ENCODE measurements around the gene EFNA1.

DNA sequence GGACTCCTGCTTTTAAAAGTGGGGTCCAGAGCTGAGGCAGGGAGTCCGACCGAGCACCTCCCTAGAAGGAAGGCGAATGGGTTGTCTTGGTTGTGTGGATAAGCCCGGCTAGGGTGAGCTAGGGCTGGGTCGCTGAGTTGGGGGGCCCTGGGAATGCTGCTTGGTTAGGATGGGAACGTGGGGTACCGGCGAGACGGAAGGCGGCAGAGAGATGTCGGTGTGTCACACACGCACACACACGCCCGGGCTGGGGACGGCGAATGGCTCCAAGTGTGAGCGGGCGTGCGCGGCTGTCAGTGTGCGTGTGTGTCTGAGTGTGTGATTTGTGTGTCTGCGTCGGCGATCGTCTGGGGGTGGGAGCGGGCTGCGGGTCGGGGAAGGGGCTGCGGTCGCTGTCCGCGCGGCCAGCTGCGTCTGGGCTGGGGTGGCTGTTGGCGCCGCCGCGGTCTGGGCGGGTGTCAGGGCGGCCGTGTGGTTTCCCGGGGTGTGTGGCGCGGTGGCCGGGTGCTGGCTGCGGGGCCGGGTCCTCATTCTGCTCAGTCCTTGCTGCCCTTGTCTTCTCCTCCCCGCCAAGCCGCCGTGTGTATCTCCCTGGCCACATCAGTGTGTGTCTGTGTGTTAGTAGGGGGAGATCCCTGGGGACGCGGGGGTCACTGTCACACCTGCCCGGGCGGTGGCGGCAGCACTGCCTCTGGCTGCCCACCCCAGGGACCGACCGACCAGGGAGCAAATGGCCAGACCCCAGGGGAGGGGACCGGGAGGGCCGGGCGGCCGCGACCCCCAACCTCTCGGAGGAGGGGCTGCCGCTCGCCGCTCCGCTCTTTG, 48.0 kb upstream of the EFNA1 start:
- TF ChIP-seq, protein P1, sequence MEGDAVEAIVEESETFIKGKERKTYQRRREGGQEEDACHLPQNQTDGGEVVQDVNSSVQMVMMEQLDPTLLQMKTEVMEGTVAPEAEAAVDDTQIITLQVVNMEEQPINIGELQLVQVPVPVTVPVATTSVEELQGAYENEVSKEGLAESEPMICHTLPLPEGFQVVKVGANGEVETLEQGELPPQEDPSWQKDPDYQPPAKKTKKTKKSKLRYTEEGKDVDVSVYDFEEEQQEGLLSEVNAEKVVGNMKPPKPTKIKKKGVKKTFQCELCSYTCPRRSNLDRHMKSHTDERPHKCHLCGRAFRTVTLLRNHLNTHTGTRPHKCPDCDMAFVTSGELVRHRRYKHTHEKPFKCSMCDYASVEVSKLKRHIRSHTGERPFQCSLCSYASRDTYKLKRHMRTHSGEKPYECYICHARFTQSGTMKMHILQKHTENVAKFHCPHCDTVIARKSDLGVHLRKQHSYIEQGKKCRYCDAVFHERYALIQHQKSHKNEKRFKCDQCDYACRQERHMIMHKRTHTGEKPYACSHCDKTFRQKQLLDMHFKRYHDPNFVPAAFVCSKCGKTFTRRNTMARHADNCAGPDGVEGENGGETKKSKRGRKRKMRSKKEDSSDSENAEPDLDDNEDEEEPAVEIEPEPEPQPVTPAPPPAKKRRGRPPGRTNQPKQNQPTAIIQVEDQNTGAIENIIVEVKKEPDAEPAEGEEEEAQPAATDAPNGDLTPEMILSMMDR (IDR thresholded peaks at IDR 0.05; ENCODE audit: control extremely low read depth in 1 of 3, insufficient read depth in 1 of 3, low read depth in 1 of 3, low read length in 3 of 3) = no peak
- TF ChIP-seq RFX5 (IDR thresholded peaks at IDR 0.05; ENCODE audit: borderline replicate concordance, low read depth, low read length) = no peak
- TF ChIP-seq POLR2AphosphoS5 (IDR thresholded peaks at IDR 0.05; ENCODE audit: low read depth, low read length) = no peak
- TF ChIP-seq CEBPB (IDR thresholded peaks at IDR 0.05; ENCODE audit: low read depth, low read length) = no peak
- no peak for TF ChIP-seq E2F6 (IDR thresholded peaks at IDR 0.05)
- TF ChIP-seq RAD21 (IDR thresholded peaks at IDR 0.05 in 1 of 2, conservative IDR thresholded peaks at IDR 0.05 in 1 of 2; ENCODE audit: low read depth in 2 of 2, low read length in 2 of 2) = no peak
- no peak for TF ChIP-seq GTF2F1 (IDR thresholded peaks at IDR 0.05; ENCODE audit: borderline replicate concordance, low read depth, low read length)
- no peak for TF ChIP-seq SP1 (IDR thresholded peaks at IDR 0.05; ENCODE audit: low read depth, low read length)
- TF ChIP-seq MAFK (IDR thresholded peaks at IDR 0.05; ENCODE audit: low read depth, low read length) = no peak
- TF ChIP-seq, protein P2, sequence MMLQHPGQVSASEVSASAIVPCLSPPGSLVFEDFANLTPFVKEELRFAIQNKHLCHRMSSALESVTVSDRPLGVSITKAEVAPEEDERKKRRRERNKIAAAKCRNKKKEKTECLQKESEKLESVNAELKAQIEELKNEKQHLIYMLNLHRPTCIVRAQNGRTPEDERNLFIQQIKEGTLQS (IDR thresholded peaks at IDR 0.05; ENCODE audit: insufficient read depth, low read depth, low read length) = no peak
- TF ChIP-seq EP300 (IDR thresholded peaks at IDR 0.05; ENCODE audit: borderline replicate concordance in 1 of 2, low read depth in 2 of 2, low read length in 2 of 2) = no peak
- TF ChIP-seq SAP30 (IDR thresholded peaks at IDR 0.05; ENCODE audit: insufficient read depth, insufficient replicate concordance, low read length) = no peak
- TF ChIP-seq EGR1 (IDR thresholded peaks at IDR 0.05; ENCODE audit: borderline replicate concordance, low read depth, low read length) = no peak
- TF ChIP-seq SIN3A (conservative IDR thresholded peaks at IDR 0.05 in 1 of 2, IDR thresholded peaks at IDR 0.05 in 1 of 2; ENCODE audit: low read depth in 1 of 2, low read length in 2 of 2) = peak in 1 of 2 experiments; percentile 45; a peak in 1 of 4 replicates

Measured in H1 (cell line).